ENCODE data around the gene ANGPTL2.

- TF ChIP-seq POLR2A (IDR thresholded peaks at IDR 0.05; ENCODE audit: low read depth, low read length) (no peak), POLR2AphosphoS5 (IDR thresholded peaks at IDR 0.05; ENCODE audit: low read depth, low read length) (no peak), TAF1 (IDR thresholded peaks at IDR 0.05; ENCODE audit: borderline replicate concordance, low read depth, low read length) (no peak)
Observed at GRCh38 chr9:127128341-127129072, 6.1 kb upstream of the ANGPTL2 start.

All from GM12892 (cell line).